SK-N-SH (cell line): ENCODE results near the gene FAM184B. TPM values are rescaled to one million over a fixed set of nuclear protein-coding genes. Genes with fewer than 3 reads are reported as not detected.

ENCODE experiments used
- CTCF ChIA-PET: fragments of 300-600, 350-600 bp; formaldehyde crosslinking; extraction: SDS; loops from one replicate; lab custom pipeline; 2021; lab: Yijun Ruan, JAX
- POLR2A ChIA-PET: fragments of 350-600 bp; sonication (Branson Sonifier 250); formaldehyde crosslinking; extraction: SDS; loops from one replicate; lab custom pipeline; 2020; ENCODE audit warnings: antibody characterized with exemption, inconsistent platforms; lab: Yijun Ruan, JAX
- DNase-seq: peaks from one replicate; pipeline ENCODE4 v3.0.0; 2012
- H2AFZ ChIP-seq: fragments of 200-600 bp; sonication (generic); 2 replicates; pipeline ENCODE4 v1.8.1; 2016; ENCODE audit warnings: antibody characterized with exemption, mild to moderate bottlenecking, low read depth
- H3F3A ChIP-seq: fragments of 200-600 bp; sonication (generic); replicated peaks from 2 replicates; pipeline ENCODE3; 2016; ENCODE audit warnings: antibody characterized with exemption, mild to moderate bottlenecking; ENCODE audit not compliant: insufficient read depth
- H3K27ac ChIP-seq, 2 experiments: fragments of 200-500 bp in 1 of 2; fragments of 200-600 bp in 1 of 2; sonication (Bioruptor generic) in 1 of 2; sonication (generic), shearing (Covaris generic) in 1 of 2; 2 replicates each; pipeline versions ENCODE4 v1.5.1 to v1.6.1; 2014 to 2016; ENCODE audit warnings: low read depth in 2 of 2, inconsistent platforms in 1 of 2, low read length in 1 of 2, mild to moderate bottlenecking in 1 of 2, mixed read lengths in 1 of 2
- H3K27me3 ChIP-seq: fragments of 200-600 bp; sonication (generic), shearing (Covaris generic); 2 replicates; pipeline ENCODE4 v1.6.1; 2016; ENCODE audit warnings: mixed run types; ENCODE audit not compliant: insufficient read depth
- H3K36me3 ChIP-seq, 2 experiments: fragments of 200-500 bp in 1 of 2; fragments of 200-600 bp in 1 of 2; sonication (Bioruptor generic) in 1 of 2; sonication (generic) in 1 of 2; replicated peaks in 1 of 2; 2 replicates each; pipeline versions ENCODE3 to v1.5.1; 2014 to 2016; ENCODE audit warnings: low read length in 1 of 2, mild to moderate bottlenecking in 1 of 2; ENCODE audit not compliant: insufficient read depth in 2 of 2, control insufficient read depth in 1 of 2
- H3K4me1 ChIP-seq, 2 experiments: fragments of 200-500 bp in 1 of 2; fragments of 200-600 bp in 1 of 2; sonication (Bioruptor generic) in 1 of 2; sonication (generic), shearing (Covaris generic) in 1 of 2; 2 replicates each; pipeline versions ENCODE4 v1.5.1 to v1.6.1; 2014 to 2016; ENCODE audit warnings: low read depth in 1 of 2, low read length in 1 of 2, mixed run types in 1 of 2; ENCODE audit not compliant: insufficient read depth in 2 of 2, control insufficient read depth in 1 of 2
- H3K4me2 ChIP-seq: fragments of 200-600 bp; sonication (generic), shearing (Covaris generic); 2 replicates; pipeline ENCODE4 v1.6.1; 2017; ENCODE audit warnings: mixed run types
- H3K4me3 ChIP-seq, 2 experiments: fragments of 200-500 bp in 1 of 2; fragments of 200-600 bp in 1 of 2; sonication (Bioruptor generic) in 1 of 2; sonication (generic), shearing (Covaris generic) in 1 of 2; 2 replicates each; pipeline versions ENCODE4 v1.5.1 to v1.8.1; 2014 to 2016; ENCODE audit warnings: low read depth in 2 of 2, inconsistent platforms in 1 of 2, low read length in 1 of 2, mild to moderate bottlenecking in 1 of 2, mixed read lengths in 1 of 2, moderate library complexity in 1 of 2
- H3K79me2 ChIP-seq: fragments of 200-600 bp; sonication (generic); 2 replicates; pipeline ENCODE4 v1.8.1; 2017; ENCODE audit warnings: mild to moderate bottlenecking; ENCODE audit not compliant: insufficient read depth
- H3K9ac ChIP-seq: fragments of 200-600 bp; sonication (generic); 2 replicates; pipeline ENCODE4 v1.6.1; 2017; ENCODE audit warnings: mixed run types
- H3K9me2 ChIP-seq: fragments of 200-600 bp; sonication (generic); 2 replicates; pipeline ENCODE4 v1.6.1; 2017; ENCODE audit warnings: mixed run types
- H3K9me3 ChIP-seq: fragments of 200-600 bp; sonication (generic); 2 replicates; pipeline ENCODE4 v1.6.1; 2017; ENCODE audit warnings: mixed run types, mild to moderate bottlenecking, moderate library complexity
- H4K20me1 ChIP-seq: fragments of 200-600 bp; sonication (generic); 2 replicates; pipeline ENCODE4 v1.6.1; 2017; ENCODE audit warnings: mild to moderate bottlenecking, mixed run types; ENCODE audit not compliant: insufficient read depth
- GABPA ChIP-seq: IDR thresholded peaks from 2 replicates; pipeline ENCODE4 v1.4.0; 2012; ENCODE audit warnings: low read depth, mild to moderate bottlenecking
- GATA2 ChIP-seq: sonication (generic); formaldehyde crosslinking; IDR thresholded peaks from 2 replicates; pipeline ENCODE4 v1.5.0; 2020; ENCODE audit warnings: mild to moderate bottlenecking, missing genetic modification reagents
- IRF3 ChIP-seq: fragments of 150-350 bp; IDR thresholded peaks from 2 replicates; pipeline ENCODE4 v1.6.1; 2016; ENCODE audit warnings: mild to moderate bottlenecking, low read depth, low read length
- MEF2A ChIP-seq: IDR thresholded peaks from 2 replicates; pipeline ENCODE4 v1.4.0; 2012; ENCODE audit warnings: low read depth, borderline replicate concordance
- NRF1 ChIP-seq: IDR thresholded peaks from 2 replicates; pipeline ENCODE4 v1.6.1; 2012; ENCODE audit warnings: low read depth, mild to moderate bottlenecking, low read length
- REST ChIP-seq: IDR thresholded peaks from 2 replicates; pipeline ENCODE4 v1.6.1; 2012; ENCODE audit warnings: mild to moderate bottlenecking, low read depth, low read length, moderate library complexity
- TEAD4 ChIP-seq: IDR thresholded peaks from 2 replicates; pipeline ENCODE4 v1.4.0; 2012; ENCODE audit warnings: mild to moderate bottlenecking, borderline replicate concordance; ENCODE audit not compliant: insufficient read depth
- WGBS: methylation state at CpG from one replicate; pipeline ENCODE4 v1.1.6; 2017; ENCODE audit warnings: low lambda C conversion rate; 5-methylcytosine and 5-hydroxymethylcytosine counted together
- polyA plus RNA-seq, 3 experiments: library from polyadenylated mRNA; depleted of rRNA; stranded (reverse); fragments of >200 nt; gene quantifications; 2 replicates each; pipeline ENCODE4 v1.2.3, GENCODE V29; 2012
- TF ChIP-seq, protein P1 (sequence below): fragments of 150-350 bp; IDR thresholded peaks from 2 replicates; pipeline ENCODE4 v1.6.1; 2017; ENCODE audit warnings: antibody characterized with exemption, low read length, low read depth, borderline replicate concordance

The FAM184B gene
- polyA plus RNA-seq, 1 of the 3 experiments (the other 2 are of a cell fraction), result not detected

DNA sequence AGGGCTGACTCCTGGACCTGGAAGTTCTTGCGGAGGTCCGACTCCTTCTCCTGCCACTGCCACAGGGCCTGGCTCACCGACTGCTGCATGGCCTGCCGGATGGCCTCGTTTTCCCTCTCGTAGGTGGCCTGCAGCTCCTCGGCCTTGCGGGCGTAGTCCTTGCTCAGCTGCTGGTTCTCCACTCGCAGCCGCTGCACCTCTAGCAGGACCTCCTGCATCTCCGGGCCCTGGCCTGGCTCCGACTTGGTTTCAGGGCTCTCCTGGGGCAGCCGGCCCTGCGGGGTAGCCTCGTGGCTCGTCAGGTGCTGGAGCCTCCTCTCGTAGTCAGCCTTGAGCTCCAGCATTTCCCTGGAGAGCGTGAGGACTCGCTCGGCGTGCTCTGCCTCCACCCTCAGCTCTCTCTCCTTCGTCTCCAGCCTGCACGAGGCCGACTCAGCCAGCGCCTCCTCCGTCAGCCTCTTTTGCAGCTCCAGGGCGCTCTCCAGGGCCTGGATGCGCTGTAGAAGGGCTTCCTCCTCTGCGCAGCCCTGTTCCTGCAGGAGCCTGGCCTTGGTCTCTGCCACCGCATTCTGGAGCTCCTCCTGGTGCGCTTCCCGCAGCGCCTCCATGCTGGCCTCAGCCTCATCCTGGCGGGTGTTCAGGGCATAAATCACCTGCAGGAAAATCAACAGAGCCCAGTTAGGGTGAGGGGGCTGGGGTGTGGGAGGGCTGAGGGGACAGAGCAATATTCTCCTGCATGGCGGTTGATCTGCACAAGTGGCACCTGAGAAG lies 72.2 kb downstream of the FAM184B start (continued):
- TF ChIP-seq REST, result no peak
- TF ChIP-seq GATA2, result no peak
- no peak for TF ChIP-seq TEAD4
- no peak for TF ChIP-seq IRF3
- no peak for TF ChIP-seq GABPA
- TF ChIP-seq NRF1, result no peak
- TF ChIP-seq MEF2A, result no peak
- TF ChIP-seq, all 33 proteins: peak for 0

- DNase-seq, result no peak
- no peaks in the 10 kb centered on the region for H3K9me3 ChIP-seq
- no peaks in the 10 kb centered on the region for H3F3A ChIP-seq
- H3K36me3 ChIP-seq, result no peaks in the 10 kb centered on the region
- 23% methylated on average over 2 of the region's 2 CpGs for WGBS
- no peak overlapping the region for H3K4me3 ChIP-seq
- no peaks in the 10 kb centered on the region for H3K79me2 ChIP-seq
- H4K20me1 ChIP-seq, result no peaks in the 10 kb centered on the region
- no peaks in the 10 kb centered on the region for H3K4me1 ChIP-seq
- no peaks in the 10 kb centered on the region for H3K9me2 ChIP-seq
- ChIA-PET CTCF (interaction anchor here (0.7 kb wide), 1 partner anchor 10 kb away, joined by 3 read pairs; no protein-coding TSS in a partner anchor), POLR2A (no interaction called here)
- no peak overlapping the region for H3K27ac ChIP-seq
- H3K9ac ChIP-seq, result no peak overlapping the region
- no peak overlapping the region for H3K4me2 ChIP-seq
- TF ChIP-seq, protein P1, sequence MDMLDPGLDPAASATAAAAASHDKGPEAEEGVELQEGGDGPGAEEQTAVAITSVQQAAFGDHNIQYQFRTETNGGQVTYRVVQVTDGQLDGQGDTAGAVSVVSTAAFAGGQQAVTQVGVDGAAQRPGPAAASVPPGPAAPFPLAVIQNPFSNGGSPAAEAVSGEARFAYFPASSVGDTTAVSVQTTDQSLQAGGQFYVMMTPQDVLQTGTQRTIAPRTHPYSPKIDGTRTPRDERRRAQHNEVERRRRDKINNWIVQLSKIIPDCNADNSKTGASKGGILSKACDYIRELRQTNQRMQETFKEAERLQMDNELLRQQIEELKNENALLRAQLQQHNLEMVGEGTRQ, result no peak
- no peaks in the 10 kb centered on the region; the same call in 1 of the 2 replicates for H3K27me3 ChIP-seq
- no peak overlapping the region for H2AFZ ChIP-seq
Observed at GRCh38 chr4:17707671-17708070, 73.8 kb downstream of the FAM184B start.
